SK-N-SH treated with all-trans-retinoic acid at 6 μM for 48 hours (cell line): ENCODE measurements around the gene GJB5.

ENCODE experiments used
- ATAC-seq: fragments of 200-7000 bp; cut with Tn5 transposase; 3 replicates; pipeline ENCODE4 v1.9.1; 2020; ENCODE audit warnings: mild to moderate bottlenecking, moderate library complexity
- ARNTL ChIP-seq: fragments of 450-650 bp; formaldehyde crosslinking; IDR thresholded peaks from 2 replicates; pipeline ENCODE4 v1.5.0; 2020; ENCODE audit warnings: low read depth, mild to moderate bottlenecking, moderate library complexity, borderline replicate concordance
- BACH2 ChIP-seq: fragments of 250-450 bp; sonication (Bioruptor Pico); IDR thresholded peaks from 2 replicates; pipeline ENCODE4 v1.9.0; 2021; ENCODE audit warnings: mild to moderate bottlenecking, borderline replicate concordance
- CSDC2 ChIP-seq: fragments of 250-450 bp; sonication (Bioruptor Pico); IDR thresholded peaks from 2 replicates; pipeline ENCODE4 v1.5.0; 2020; ENCODE audit warnings: mild to moderate bottlenecking, moderate library complexity
- ESRRG ChIP-seq: fragments of 250-450 bp; sonication (Bioruptor Pico); IDR thresholded peaks from 2 replicates; pipeline ENCODE4 v1.6.1; 2021; ENCODE audit warnings: mild to moderate bottlenecking
- GLIS3 ChIP-seq: fragments of 250-450 bp; sonication (Bioruptor Pico); IDR thresholded peaks from 2 replicates; pipeline ENCODE4 v1.5.0; 2020; ENCODE audit warnings: mild to moderate bottlenecking, moderate library complexity
- ISL1 ChIP-seq: fragments of 250-450 bp; sonication (Bioruptor Pico); IDR thresholded peaks from 2 replicates; pipeline ENCODE4 v2.1.2; 2022; ENCODE audit warnings: mild to moderate bottlenecking, moderate library complexity
- OSR1 ChIP-seq: fragments of 250-450 bp; sonication (Bioruptor Pico); IDR thresholded peaks from 2 replicates; pipeline ENCODE4 v1.8.0; 2022; ENCODE audit warnings: moderate library complexity, mild to moderate bottlenecking, inconsistent platforms
- PPARA ChIP-seq: fragments of 250-450 bp; sonication (Bioruptor Pico); IDR thresholded peaks from 2 replicates; pipeline ENCODE4 v1.5.0; 2020; ENCODE audit warnings: mild to moderate bottlenecking, borderline replicate concordance
- RARB ChIP-seq: fragments of 250-450 bp; sonication (Bioruptor Pico); IDR thresholded peaks from 2 replicates; pipeline ENCODE4 v1.8.0; 2021; ENCODE audit warnings: mild to moderate bottlenecking, moderate library complexity
- SNAI2 ChIP-seq: fragments of 250-450 bp; sonication (Bioruptor Pico); IDR thresholded peaks from 2 replicates; pipeline ENCODE4 v1.5.0; 2020; ENCODE audit warnings: mild to moderate bottlenecking, moderate library complexity
- TCF4 ChIP-seq: fragments of 250-450 bp; sonication (Bioruptor Pico); IDR thresholded peaks from 2 replicates; pipeline ENCODE4 v1.8.0; 2021; ENCODE audit warnings: mild to moderate bottlenecking, moderate library complexity, borderline replicate concordance
- TOX ChIP-seq: fragments of 250-450 bp; sonication (Bioruptor Pico); IDR thresholded peaks from 2 replicates; pipeline ENCODE4 v1.8.0; 2021; ENCODE audit warnings: mild to moderate bottlenecking, moderate library complexity, borderline replicate concordance
- ZC3H10 ChIP-seq: fragments of 250-450 bp; sonication (Bioruptor Pico); IDR thresholded peaks from 2 replicates; pipeline ENCODE4 v1.5.1; 2021; ENCODE audit warnings: mild to moderate bottlenecking, moderate library complexity
- ZFP30 ChIP-seq: fragments of 450-650 bp; formaldehyde crosslinking; IDR thresholded peaks from 2 replicates; pipeline ENCODE4 v1.5.0; 2022; ENCODE audit warnings: mild to moderate bottlenecking, moderate library complexity
- ZNF565 ChIP-seq: fragments of 450-650 bp; formaldehyde crosslinking; conservative IDR thresholded peaks from 2 replicates; pipeline ENCODE4 v1.5.0; 2020; ENCODE audit warnings: low read depth, mild to moderate bottlenecking, moderate library complexity
- ZNF70 ChIP-seq: fragments of 450-650 bp; formaldehyde crosslinking; IDR thresholded peaks from 2 replicates; pipeline ENCODE4 v1.5.0; 2020; ENCODE audit warnings: mild to moderate bottlenecking, moderate library complexity
- ZNF8 ChIP-seq: fragments of 450-650 bp; formaldehyde crosslinking; IDR thresholded peaks from 2 replicates; pipeline ENCODE4 v1.5.0; 2020; ENCODE audit warnings: mild to moderate bottlenecking, moderate library complexity
- TF ChIP-seq, protein P1 (sequence below): fragments of 250-450 bp; sonication (Bioruptor Pico); IDR thresholded peaks from 2 replicates; pipeline ENCODE4 v1.8.0; 2020; ENCODE audit warnings: mild to moderate bottlenecking, moderate library complexity, borderline replicate concordance
- TF ChIP-seq, protein P2 (sequence below): fragments of 250-450 bp; sonication (Bioruptor Pico); IDR thresholded peaks from 2 replicates; pipeline ENCODE4 v1.5.1; 2021; ENCODE audit warnings: mild to moderate bottlenecking, moderate library complexity
- TF ChIP-seq, protein P3 (sequence below): fragments of 250-450 bp; sonication (Bioruptor Pico); IDR thresholded peaks from 2 replicates; pipeline ENCODE4 v1.5.0; 2020; ENCODE audit warnings: mild to moderate bottlenecking, moderate library complexity
- TF ChIP-seq, protein P4 (sequence below): fragments of 250-450 bp; sonication (Bioruptor Pico); IDR thresholded peaks from 2 replicates; pipeline ENCODE4 v1.8.0; 2021; ENCODE audit warnings: low read depth, mild to moderate bottlenecking, moderate library complexity, borderline replicate concordance

GJB5 gene

DNA sequence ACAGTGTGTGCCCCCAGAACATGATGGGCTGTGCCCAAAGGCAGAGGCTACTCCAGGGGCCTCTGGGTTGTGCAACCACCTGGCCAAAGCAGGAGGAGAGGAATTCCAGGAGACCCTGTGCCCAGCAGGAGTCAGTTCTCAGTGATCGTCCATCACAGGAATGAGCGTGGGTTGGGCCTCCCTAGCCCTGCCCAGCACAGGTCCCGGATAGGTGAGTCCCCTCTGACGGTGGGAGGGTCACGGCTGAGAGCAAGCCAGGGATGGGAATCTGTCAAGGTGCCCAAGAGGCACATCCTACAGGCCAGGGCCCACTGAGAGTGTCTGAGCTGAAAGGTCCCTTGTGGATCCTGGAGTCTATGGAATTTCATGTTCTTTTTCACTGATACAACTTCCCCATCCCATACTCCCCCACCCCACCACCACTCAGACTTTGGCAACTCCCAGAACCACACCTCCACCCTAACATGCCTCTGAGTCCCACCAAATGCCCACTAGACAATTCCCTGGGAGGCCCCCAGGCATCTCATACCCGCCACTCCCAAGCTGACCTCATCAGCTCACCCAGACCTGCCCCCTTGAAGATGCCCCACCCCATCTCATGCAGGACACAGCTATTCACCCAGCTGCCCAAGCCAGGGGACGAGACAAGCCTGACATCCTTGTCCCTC is 7.8 kb downstream of the GJB5 start:
- ATAC-seq: no peak
- TF ChIP-seq TOX (CRISPR knock-in tag) (no peak), TCF4 (CRISPR knock-in tag) (no peak), BACH2 (no peak), RARB (no peak), ZNF565 (CRISPR knock-in tag) (no peak), ZC3H10 (no peak), ZNF70 (no peak), ZNF8 (CRISPR knock-in tag) (no peak), OSR1 (CRISPR knock-in tag) (no peak), PPARA (CRISPR knock-in tag) (no peak), GLIS3 (CRISPR knock-in tag) (no peak), ISL1 (CRISPR knock-in tag) (no peak)
- TF ChIP-seq, protein P1, sequence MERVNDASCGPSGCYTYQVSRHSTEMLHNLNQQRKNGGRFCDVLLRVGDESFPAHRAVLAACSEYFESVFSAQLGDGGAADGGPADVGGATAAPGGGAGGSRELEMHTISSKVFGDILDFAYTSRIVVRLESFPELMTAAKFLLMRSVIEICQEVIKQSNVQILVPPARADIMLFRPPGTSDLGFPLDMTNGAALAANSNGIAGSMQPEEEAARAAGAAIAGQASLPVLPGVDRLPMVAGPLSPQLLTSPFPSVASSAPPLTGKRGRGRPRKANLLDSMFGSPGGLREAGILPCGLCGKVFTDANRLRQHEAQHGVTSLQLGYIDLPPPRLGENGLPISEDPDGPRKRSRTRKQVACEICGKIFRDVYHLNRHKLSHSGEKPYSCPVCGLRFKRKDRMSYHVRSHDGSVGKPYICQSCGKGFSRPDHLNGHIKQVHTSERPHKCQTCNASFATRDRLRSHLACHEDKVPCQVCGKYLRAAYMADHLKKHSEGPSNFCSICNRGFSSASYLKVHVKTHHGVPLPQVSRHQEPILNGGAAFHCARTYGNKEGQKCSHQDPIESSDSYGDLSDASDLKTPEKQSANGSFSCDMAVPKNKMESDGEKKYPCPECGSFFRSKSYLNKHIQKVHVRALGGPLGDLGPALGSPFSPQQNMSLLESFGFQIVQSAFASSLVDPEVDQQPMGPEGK: no peak
- TF ChIP-seq, protein P2, sequence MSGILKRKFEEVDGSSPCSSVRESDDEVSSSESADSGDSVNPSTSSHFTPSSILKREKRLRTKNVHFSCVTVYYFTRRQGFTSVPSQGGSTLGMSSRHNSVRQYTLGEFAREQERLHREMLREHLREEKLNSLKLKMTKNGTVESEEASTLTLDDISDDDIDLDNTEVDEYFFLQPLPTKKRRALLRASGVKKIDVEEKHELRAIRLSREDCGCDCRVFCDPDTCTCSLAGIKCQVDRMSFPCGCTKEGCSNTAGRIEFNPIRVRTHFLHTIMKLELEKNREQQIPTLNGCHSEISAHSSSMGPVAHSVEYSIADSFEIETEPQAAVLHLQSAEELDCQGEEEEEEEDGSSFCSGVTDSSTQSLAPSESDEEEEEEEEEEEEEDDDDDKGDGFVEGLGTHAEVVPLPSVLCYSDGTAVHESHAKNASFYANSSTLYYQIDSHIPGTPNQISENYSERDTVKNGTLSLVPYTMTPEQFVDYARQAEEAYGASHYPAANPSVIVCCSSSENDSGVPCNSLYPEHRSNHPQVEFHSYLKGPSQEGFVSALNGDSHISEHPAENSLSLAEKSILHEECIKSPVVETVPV (CRISPR knock-in tag): no peak
- TF ChIP-seq, protein P3, sequence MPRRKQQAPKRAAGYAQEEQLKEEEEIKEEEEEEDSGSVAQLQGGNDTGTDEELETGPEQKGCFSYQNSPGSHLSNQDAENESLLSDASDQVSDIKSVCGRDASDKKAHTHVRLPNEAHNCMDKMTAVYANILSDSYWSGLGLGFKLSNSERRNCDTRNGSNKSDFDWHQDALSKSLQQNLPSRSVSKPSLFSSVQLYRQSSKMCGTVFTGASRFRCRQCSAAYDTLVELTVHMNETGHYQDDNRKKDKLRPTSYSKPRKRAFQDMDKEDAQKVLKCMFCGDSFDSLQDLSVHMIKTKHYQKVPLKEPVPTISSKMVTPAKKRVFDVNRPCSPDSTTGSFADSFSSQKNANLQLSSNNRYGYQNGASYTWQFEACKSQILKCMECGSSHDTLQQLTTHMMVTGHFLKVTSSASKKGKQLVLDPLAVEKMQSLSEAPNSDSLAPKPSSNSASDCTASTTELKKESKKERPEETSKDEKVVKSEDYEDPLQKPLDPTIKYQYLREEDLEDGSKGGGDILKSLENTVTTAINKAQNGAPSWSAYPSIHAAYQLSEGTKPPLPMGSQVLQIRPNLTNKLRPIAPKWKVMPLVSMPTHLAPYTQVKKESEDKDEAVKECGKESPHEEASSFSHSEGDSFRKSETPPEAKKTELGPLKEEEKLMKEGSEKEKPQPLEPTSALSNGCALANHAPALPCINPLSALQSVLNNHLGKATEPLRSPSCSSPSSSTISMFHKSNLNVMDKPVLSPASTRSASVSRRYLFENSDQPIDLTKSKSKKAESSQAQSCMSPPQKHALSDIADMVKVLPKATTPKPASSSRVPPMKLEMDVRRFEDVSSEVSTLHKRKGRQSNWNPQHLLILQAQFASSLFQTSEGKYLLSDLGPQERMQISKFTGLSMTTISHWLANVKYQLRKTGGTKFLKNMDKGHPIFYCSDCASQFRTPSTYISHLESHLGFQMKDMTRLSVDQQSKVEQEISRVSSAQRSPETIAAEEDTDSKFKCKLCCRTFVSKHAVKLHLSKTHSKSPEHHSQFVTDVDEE (CRISPR knock-in tag): no peak
- TF ChIP-seq, protein P4, sequence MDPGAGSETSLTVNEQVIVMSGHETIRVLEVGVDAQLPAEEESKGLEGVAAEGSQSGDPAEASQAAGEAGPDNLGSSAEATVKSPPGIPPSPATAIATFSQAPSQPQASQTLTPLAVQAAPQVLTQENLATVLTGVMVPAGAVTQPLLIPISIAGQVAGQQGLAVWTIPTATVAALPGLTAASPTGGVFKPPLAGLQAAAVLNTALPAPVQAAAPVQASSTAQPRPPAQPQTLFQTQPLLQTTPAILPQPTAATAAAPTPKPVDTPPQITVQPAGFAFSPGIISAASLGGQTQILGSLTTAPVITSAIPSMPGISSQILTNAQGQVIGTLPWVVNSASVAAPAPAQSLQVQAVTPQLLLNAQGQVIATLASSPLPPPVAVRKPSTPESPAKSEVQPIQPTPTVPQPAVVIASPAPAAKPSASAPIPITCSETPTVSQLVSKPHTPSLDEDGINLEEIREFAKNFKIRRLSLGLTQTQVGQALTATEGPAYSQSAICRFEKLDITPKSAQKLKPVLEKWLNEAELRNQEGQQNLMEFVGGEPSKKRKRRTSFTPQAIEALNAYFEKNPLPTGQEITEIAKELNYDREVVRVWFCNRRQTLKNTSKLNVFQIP (CRISPR knock-in tag): no peak

DNA sequence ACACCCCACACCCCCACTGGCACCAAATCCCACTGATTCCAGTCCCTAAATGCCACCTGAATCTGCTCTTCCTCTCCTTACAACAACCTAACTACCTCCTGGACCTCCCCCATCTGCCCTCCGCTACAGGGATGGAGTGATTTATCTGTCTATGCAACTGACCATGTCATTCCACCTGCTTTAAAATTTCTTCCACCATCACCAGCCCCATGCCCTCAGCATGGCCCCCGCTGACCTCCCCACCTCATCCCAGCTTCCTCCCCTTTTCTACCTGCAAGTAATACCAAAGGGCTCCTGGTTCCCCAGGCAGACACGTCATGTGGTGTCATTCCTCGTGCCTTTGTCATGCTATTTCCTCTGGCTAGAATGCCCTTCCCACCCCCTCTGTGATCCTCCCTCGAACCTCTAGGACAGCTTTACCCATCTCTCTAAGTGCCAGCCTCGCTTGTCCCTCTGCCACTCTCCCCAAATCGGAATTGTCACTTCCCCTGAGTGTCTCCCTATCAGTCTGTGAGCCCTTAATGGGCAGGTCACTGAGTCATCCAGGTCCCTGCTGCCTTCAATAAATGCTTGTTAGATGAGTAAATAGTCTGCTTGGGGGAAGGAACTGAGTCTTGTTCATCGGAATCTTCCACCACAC is 8.4 kb downstream of the GJB5 start:
- ATAC-seq: no peak
- TF ChIP-seq, protein P3 (CRISPR knock-in tag): no peak
- TF ChIP-seq, protein P4 (CRISPR knock-in tag): no peak
- TF ChIP-seq ISL1 (CRISPR knock-in tag): no peak
- no peak for TF ChIP-seq TOX (CRISPR knock-in tag)
- TF ChIP-seq TCF4 (CRISPR knock-in tag): no peak
- no peak for TF ChIP-seq ARNTL (CRISPR knock-in tag)
- TF ChIP-seq CSDC2 (CRISPR knock-in tag): no peak
- no peak for TF ChIP-seq RARB
- TF ChIP-seq SNAI2: no peak
- TF ChIP-seq PPARA (CRISPR knock-in tag): no peak
- TF ChIP-seq, protein P1: no peak
- no peak for TF ChIP-seq ZNF565 (CRISPR knock-in tag)
- no peak for TF ChIP-seq OSR1 (CRISPR knock-in tag)
- no peak for TF ChIP-seq ZNF70
- TF ChIP-seq ESRRG: no peak
- TF ChIP-seq GLIS3 (CRISPR knock-in tag): no peak
- no peak for TF ChIP-seq ZNF8 (CRISPR knock-in tag)
- no peak for TF ChIP-seq ZFP30 (CRISPR knock-in tag)
- TF ChIP-seq, all 23 proteins: peak for 0
